Epithelial cell of prostate (primary cell): ENCODE data around the gene AMACR.
"Not testable (repeated sequence)": the region's sequence is repeated elsewhere in the genome, so short reads cannot be mapped to it uniquely, and the experiment has no call there.

ENCODE experiments used
- DNase-seq: peaks from one replicate; pipeline ENCODE4 v3.0.0-alpha.2; 2011; ENCODE audit warnings: low read depth, low spot score
- H3K27ac ChIP-seq: fragments of 450-650 bp; 2 replicates; pipeline ENCODE4 v1.5.1; 2017; ENCODE audit warnings: mild to moderate bottlenecking

The AMACR gene

DNA sequence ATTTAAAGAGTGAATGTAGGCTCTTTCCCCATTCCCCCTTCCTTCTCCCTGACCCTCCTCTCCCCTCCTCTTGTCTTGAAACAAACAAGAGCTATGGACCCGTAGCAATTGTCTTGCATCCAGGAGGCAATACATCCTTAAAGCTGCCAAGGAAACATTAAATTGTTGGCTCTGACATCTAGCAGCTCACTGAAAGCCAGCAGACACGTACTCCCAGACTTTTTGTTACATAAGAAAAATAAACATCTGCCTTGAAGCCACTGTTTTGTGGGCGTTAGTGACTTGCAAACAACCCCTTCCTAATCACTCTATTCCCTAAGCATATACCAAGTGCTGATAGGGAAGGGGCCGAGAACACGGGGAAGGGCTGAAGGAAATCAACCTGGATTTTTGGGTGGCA is 32.0 kb downstream of the AMACR start:
- DNase-seq = no peak
- no peak overlapping the region for H3K27ac ChIP-seq

DNA sequence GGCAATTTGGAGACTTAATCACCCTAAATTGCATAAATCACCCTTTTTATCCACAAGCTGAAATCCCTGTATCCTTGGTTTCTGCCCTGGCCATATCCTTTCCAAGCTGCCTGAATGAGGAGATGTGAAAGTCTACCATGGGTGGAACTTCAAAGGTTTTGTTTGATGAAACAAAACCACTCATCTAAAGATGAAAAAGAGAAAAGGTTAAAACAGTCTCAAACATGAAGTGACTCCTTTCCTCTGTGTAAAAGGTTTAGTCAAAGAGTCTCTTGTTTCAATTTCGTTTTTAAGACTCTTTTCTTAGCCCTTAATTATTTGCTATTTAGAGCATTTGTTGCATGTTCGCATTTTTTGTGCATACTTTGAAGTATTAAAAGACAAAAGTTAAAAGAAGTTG is 34.6 kb downstream of the AMACR start:
- H3K27ac ChIP-seq = no peak overlapping the region

DNA sequence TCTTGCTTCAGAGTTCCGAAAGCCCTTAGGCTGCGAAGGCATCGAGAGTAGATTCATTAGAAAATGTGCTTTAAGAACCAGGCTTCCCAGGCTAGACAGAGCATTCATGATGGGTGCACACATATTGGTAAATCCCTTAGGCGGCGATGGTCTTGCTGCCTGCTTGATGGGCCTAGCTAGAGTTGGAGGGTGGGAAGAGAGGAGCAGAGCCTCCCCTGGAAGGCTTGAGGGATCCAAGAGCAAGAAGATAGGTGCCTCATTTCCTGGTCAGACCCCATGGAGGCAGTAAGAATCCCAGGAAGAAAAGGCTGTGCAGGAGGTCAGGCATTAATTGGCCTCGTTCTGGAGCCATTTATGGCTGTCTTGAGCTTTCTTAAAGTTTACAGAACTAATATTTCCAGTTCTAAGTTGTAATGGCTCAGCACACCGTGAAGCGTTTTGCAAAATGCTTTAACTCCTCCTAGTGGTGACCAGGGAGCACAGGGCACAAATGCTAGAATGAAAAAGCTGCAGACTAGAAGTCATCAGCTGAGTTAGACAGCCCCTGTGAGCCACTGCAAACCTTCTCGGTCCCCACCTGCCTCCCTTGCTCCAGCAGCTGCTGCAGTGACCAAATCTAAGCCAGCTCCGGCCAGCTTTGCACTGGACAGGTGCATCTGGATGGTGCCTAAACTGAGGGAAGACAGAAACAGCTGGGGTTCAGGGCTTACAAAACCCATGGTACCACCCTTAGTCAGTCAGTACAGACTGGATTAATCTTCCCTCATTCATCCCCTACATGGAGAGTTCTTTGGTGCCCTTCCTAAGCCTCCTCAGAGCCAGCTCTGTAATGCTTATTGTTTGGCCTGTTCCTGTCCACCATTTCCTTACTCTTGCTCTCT is 38.0 kb downstream of the AMACR start:
- DNase-seq = no peak
- no peak overlapping the region for H3K27ac ChIP-seq

More for the DNA sequence above, 34.6 kb downstream of the AMACR start:
- no peak for DNase-seq

DNA sequence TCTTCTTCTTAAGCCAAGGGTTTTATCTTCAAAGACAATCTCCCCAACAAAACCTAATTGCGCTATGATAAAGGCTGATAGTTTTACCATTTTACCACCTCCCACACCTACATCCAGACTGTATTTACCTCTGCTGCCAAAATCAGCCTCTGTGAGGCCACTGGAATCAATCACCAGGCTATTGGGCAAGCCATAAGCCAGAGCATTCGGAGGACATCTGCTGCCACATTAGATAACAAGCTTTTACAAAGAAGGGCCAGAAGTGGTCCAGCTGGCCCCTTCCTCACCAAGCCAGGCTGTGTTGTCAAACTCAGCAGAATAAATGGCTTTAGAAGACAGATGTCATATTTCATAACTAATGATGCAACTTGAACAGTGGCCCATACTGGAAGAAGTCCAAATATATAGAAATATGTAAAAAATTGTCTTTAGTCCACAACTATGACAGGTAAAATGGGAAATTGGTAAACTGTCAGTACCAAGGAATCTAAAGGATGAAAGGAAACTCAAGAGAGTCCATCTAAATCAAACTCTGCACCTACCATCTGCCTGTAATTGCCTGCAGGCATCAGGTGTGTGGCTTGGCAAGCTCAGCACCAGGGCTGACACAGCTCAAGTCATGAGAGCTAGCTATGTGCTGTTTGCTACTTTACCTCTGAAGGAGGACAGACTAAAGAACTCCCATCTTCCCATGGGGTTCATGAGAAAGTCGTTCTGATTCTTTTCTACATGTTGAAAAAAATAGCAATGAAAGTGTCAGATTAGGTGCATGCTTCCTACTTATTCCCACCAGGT is 39.4 kb downstream of the AMACR start:
- DNase-seq = no peak
- H3K27ac ChIP-seq = no peak overlapping the region

DNA sequence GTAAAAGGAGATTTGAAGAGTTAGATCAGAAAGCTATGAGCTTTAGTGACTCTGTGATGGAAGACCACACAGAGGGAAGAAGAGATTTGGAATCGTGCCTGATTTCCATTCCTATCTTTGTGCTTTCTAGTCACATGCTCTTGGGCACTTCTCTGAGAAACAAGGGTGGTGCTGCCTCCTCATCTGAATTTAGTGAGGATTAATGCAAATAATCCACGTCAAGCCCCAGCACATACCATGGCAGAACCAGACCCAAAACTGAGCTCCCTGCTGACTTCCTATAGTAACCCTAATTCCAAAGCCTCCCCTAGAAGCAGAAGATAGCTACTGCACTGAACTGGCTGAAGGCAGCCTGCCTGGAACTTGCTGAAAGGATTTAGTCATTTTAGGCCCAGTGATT is 41.0 kb downstream of the AMACR start:
- no peak for DNase-seq
- H3K27ac ChIP-seq = no peak overlapping the region

DNA sequence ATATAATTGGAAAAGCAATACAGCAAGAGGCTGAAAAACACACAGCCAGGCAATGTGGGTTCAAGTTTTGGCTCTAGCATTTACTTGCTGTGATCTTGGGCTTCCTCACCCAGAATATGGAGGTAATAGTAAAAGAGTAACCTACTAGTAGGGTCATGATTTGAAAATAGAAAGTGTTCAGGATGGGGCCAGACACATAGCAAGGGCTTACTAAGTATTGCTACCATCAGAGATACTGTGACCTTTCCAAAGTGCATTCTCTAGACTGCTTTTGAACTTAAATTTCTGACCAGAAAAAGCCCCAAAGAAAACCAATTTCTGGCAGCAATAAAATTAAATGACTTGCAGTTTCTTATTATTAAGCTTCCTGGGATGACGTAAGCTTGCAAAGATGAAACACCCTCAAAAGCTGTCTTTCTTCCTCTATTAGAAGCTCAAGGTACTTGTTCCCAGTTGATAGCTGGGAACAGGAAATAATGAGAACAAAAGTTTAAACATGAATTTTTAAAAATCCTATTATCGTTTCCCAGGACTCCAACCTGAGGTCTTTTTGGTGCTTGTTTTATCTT is 43.6 kb downstream of the AMACR start:
- no peak overlapping the region for H3K27ac ChIP-seq
- no peak for DNase-seq

DNA sequence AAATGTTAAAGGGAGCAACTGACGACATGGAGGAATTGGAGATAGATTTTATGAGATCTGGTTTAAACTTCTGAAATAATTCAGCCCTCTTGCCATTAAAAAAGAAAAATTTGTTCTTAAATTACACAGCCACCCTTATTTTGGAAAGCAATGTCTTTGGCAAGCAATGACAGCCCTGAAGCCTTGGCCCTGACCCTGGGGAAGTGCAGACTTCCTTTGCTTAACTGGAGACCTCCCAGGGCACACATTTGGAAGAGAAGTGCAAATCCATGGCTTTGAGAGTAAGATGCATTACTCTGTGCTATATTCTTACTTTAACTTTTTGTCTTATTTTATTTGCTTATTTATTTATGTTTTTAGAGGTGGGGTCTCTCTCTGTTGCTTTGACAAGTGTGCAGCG is 49.7 kb downstream of the AMACR start:
- no peak overlapping the region for H3K27ac ChIP-seq
- DNase-seq = no peak

DNA sequence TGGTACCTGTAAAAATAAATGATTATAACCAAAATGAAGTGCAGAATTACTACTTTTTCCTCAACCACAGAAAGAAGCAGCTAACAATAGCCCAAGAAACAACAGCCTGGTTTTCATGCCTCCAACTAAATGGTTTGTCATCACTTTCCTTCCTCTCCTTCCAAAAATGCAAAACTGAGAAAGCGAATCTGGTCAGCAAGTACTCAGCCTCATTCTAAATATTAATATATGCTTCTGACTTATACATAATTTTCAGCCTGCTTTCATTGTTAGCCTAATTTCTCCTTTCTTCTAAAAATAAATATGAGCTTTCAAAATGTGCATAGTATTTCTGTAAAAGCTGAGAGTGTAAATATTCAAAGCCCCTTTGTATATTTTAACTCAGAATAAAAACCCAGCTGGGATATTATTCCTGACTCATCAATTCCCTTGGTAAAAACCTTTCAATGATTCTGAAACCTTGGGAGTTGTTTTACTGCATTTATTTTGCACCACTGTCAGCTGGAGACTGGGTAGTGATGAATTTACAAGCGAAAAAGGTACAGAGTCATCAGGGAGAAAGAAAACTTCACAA is 50.2 kb downstream of the AMACR start:
- DNase-seq = no peak
- no peak overlapping the region for H3K27ac ChIP-seq

DNA sequence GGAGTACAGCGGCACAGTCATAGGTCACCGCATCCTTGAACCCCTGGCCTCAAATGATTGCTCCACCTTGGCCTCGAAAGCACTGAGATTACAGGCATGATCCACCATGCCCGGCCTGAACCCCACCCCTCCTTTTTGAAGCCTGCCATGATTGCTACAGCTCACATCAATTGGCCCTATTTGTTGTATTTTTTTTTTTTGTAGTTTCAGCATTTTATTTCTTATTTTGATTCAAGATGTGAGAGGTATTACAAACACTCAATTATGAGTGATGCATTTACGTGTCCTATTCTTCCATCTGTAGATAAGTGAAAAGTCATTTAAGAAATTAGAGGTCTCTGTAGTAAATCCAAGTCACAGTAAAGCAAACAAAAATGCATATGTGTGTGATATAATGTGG is 55.7 kb downstream of the AMACR start:
- not testable (repeated sequence) for DNase-seq

DNA sequence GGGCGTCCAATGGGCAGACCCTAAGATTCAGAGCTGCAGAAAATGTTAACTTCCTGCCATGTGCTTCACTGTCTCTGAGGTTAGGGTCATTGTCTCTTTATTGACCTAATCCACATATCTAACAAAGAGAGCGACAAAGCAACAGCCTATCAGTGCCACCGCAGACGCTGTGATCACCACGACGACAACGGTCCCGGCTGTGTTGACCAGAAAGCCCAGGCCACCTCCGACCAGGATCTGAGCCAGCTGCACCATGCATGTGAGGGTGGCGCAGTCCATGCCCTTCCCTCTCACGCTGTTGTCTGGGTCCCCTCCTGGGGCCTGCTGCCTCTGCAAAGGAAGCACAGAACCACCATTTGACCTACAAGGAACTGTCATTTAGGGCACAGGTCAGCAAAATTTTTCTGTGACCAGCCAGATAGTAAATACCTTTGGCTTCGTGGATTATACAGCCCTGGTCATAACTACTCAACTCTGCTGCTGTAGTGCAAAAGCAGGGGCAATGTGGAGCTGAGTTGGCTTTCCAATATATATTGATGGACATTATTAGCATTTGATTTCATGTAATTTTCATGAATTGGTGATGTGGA is 63.2 kb downstream of the AMACR start:
- no peak for DNase-seq
- no peak overlapping the region for H3K27ac ChIP-seq

More for the DNA sequence above, 55.7 kb downstream of the AMACR start:
- H3K27ac ChIP-seq = not testable (repeated sequence)

DNA sequence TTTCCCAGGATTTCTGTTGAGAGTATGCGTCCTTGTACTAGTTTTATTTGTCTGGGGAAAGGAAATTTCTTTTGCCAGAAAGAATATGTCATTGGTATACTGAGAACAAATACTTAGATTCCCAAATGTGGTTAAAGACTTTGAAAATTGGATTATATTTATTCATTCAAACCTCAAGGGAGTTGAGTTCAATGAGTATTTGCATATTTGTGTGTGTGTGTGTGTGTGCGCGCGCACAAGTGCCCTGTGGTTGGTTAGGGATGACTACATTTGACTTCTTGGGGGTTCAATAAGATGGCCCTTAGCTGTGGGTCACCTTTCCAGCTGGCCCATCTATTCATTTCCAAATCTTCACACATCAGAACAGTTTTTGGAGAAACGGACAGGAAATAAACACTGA is 66.8 kb downstream of the AMACR start:
- H3K27ac ChIP-seq = no peak overlapping the region
- no peak for DNase-seq

DNA sequence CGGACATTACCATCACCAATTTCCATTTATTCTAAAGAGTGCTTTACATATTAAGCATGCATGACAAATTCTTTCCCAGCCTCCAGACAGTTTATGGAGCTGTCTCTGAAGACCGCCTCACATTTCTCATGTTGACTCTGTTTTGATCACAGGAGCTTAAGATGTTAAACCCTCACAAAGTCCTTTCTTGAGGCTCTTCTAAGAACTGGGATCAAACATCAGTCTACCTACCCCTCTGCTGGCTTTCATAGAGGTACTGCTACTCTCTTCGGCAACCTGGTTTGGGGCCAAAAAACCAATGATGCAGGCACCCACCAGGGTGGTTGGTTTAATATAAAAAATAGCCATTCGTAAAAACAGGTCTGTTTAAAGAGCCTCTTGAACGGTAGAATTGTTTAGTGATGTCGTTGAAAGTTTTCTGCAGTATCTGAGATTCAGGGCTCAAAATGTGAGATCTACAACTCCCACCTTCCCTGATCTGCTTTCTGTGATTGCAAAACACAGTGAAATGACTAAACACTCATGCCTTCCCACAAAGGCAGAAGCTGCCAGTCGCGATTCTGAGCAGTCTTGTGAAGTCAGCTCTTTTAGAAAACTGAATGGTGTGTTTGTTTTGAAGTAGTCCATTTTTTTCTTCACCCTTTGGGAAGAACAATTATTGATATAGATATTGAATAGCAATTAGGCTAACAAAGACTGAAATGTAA is 68.1 kb downstream of the AMACR start:
- no peak overlapping the region for H3K27ac ChIP-seq
- DNase-seq = no peak

DNA sequence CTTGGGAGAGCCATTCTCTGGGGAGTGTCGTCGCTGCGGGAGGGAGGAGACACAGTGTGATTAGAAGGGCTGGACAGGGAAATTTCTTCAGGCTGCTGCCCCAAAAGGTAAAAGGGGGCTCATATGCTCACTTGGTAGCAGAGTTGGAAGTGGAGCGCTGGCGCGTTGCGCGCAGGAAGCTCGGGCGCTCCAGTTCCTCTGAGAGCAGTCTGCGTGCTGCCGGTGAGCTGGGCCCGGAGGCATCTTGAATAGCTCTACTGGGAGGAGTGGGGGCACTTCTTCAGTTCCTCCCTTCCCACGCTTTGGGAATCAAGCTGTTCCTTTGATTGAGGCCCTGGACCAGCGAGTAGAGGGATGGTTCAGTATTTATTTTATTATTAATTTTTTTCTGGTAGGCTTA is 69.0 kb downstream of the AMACR start:
- no peak for DNase-seq
- no peak overlapping the region for H3K27ac ChIP-seq

DNA sequence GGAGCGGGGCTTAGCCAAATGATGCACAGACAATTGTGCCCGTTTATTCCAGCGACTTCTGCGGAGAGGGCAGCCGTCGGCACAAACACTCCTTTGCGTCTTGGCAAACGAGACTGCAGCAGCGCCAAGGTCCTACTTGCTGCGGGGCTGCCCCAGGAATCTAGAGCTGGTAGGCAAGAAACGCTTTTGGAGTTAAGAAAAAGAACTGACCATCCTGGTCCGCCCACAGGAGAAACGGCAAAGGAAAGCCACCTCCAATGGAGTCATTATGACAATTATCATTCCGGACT is 69.4 kb downstream of the AMACR start:
- no peak overlapping the region for H3K27ac ChIP-seq
- no peak for DNase-seq

DNA sequence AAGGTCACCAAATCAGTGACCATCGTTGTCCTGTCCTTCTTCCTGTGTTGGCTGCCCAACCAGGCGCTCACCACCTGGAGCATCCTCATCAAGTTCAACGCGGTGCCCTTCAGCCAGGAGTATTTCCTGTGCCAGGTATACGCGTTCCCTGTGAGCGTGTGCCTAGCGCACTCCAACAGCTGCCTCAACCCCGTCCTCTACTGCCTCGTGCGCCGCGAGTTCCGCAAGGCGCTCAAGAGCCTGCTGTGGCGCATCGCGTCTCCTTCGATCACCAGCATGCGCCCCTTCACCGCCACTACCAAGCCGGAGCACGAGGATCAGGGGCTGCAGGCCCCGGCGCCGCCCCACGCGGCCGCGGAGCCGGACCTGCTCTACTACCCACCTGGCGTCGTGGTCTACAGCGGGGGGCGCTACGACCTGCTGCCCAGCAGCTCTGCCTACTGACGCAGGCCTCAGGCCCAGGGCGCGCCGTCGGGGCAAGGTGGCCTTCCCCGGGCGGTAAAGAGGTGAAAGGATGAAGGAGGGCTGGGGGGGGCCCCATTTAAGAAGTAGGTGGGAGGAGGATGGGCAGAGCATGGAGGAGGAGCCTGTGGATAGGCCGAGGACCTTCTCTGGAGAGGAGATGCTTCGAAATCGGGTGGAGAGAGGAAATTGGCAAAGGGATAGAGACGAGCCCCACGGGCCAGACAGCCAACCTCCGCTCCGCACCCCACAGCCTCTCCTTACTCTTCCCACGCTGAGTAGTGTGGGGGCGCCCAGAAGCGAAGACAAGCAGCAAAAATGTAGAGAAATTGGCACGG is 69.9 kb downstream of the AMACR start:
- DNase-seq = no peak
- no peak overlapping the region for H3K27ac ChIP-seq

DNA sequence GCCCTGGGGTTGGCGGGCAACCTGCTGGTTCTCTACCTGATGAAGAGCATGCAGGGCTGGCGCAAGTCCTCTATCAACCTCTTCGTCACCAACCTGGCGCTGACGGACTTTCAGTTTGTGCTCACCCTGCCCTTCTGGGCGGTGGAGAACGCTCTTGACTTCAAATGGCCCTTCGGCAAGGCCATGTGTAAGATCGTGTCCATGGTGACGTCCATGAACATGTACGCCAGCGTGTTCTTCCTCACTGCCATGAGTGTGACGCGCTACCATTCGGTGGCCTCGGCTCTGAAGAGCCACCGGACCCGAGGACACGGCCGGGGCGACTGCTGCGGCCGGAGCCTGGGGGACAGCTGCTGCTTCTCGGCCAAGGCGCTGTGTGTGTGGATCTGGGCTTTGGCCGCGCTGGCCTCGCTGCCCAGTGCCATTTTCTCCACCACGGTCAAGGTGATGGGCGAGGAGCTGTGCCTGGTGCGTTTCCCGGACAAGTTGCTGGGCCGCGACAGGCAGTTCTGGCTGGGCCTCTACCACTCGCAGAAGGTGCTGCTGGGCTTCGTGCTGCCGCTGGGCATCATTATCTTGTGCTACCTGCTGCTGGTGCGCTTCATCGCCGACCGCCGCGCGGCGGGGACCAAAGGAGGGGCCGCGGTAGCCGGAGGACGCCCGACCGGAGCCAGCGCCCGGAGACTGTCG is 70.7 kb downstream of the AMACR start:
- no peak for DNase-seq

DNA sequence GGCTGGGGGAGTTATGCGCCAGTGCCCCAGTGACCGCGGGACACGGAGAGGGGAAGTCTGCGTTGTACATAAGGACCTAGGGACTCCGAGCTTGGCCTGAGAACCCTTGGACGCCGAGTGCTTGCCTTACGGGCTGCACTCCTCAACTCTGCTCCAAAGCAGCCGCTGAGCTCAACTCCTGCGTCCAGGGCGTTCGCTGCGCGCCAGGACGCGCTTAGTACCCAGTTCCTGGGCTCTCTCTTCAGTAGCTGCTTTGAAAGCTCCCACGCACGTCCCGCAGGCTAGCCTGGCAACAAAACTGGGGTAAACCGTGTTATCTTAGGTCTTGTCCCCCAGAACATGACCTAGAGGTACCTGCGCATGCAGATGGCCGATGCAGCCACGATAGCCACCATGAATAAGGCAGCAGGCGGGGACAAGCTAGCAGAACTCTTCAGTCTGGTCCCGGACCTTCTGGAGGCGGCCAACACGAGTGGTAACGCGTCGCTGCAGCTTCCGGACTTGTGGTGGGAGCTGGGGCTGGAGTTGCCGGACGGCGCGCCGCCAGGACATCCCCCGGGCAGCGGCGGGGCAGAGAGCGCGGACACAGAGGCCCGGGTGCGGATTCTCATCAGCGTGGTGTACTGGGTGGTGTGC is 71.4 kb downstream of the AMACR start, which contains the start of gene RXFP3:
TSS of gene RXFP3 (plus strand) at position 6 of the 636 bp plus-strand sequence. CDS start at position 361, 355 bp downstream.
- H3K27ac ChIP-seq = no peak within 1 kb of the TSS
- DNase-seq = no peak

More for the DNA sequence above, 70.7 kb downstream of the AMACR start:
- H3K27ac ChIP-seq = no peak overlapping the region
